Activated CD8-positive, alpha-beta T cell treated with anti-CD3 and anti-CD28 coated beads, Interleukin-2, amount 10 ng/mL, durations not matched to agents 7 days and 5 days (primary cell): ENCODE results near the gene HLX. TPM values are rescaled to one million over a fixed set of nuclear protein-coding genes. Genes with fewer than 3 reads are reported as not detected.
A peak's percentile ranks its signal among the peaks of the same experiment; 100 is the strongest.

Experiments used
- ATAC-seq: fragments of 150-1000 bp; cut with Tn5 transposase; one replicate; pipeline ENCODE4 v1.10.0; 2021; ENCODE audit warnings: moderate library complexity
- CTCF ChIA-PET: fragments of 350-600 bp; sonication (Branson Sonifier 250); formaldehyde crosslinking; loops from one replicate; lab custom pipeline; 2021; ENCODE audit warnings: antibody characterized with exemption; lab: Charles Lee
- POLR2A ChIA-PET: fragments of 350-600 bp; sonication (Branson Sonifier 250); formaldehyde crosslinking; loops from one replicate; lab custom pipeline; 2021; ENCODE audit warnings: antibody characterized with exemption; lab: Charles Lee
- DNase-seq: peaks from one replicate; pipeline ENCODE4 v3.0.0-alpha.2; 2020
- H3K27ac Mint-ChIP-seq: one replicate; pipeline ENCODE4 v1.8.0; 2021; ENCODE audit warnings: mild to moderate bottlenecking, mixed read lengths
- H3K27me3 Mint-ChIP-seq: one replicate; pipeline ENCODE4 v1.8.0; 2021; ENCODE audit warnings: low read depth, mixed read lengths
- H3K36me3 Mint-ChIP-seq: one replicate; pipeline ENCODE4 v1.8.0; 2021; ENCODE audit warnings: low read depth, mixed read lengths
- H3K4me1 Mint-ChIP-seq: one replicate; pipeline ENCODE4 v1.8.0; 2021; ENCODE audit warnings: low read depth, mixed read lengths
- H3K4me3 Mint-ChIP-seq: one replicate; pipeline ENCODE4 v1.8.0; 2021; ENCODE audit warnings: mild to moderate bottlenecking, mixed read lengths
- H3K9me3 Mint-ChIP-seq: one replicate; pipeline ENCODE4 v1.8.0; 2022; ENCODE audit warnings: mixed read lengths; ENCODE audit not compliant: insufficient read depth
- total RNA-seq, 2 experiments: library from RNA; stranded (reverse); gene quantifications; one replicate each; pipeline ENCODE4 v1.2.3, GENCODE V29; 2021

Gene HLX
- total RNA-seq, 2 experiments from 2014 or later = not detected

DNA sequence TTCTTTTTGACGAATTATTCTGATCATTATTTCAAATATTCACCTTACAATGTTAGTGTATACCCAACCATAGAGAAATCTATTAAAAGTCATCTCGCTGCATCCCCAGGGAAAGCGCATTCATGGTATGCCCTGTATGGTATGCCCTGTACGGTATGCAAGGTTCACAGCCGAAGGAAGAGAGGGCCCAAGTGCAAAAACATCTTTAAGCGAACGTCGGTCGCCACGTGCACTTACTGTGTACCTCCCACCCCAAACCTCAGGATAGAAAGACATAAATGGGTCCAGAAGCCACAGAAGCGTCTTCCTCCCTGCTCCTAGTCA, 14.4 kb downstream of the HLX start:
- peaks cover 8% of the 10 kb centered on the region for H3K9me3 Mint-ChIP-seq
- CTCF ChIA-PET = no interaction called here
- H3K4me3 Mint-ChIP-seq = no peak overlapping the region
- H3K4me1 Mint-ChIP-seq = no peaks in the 10 kb centered on the region
- H3K36me3 Mint-ChIP-seq = peaks cover 12% of the 10 kb centered on the region
- H3K27ac Mint-ChIP-seq = no peak overlapping the region
- peaks cover 54% of the 10 kb centered on the region for H3K27me3 Mint-ChIP-seq
- POLR2A ChIA-PET = no interaction called here
- ATAC-seq = no peak
- no peak for DNase-seq

- ChIA-PET CTCF (no interaction called here), POLR2A (no interaction called here)
- Mint-ChIP-seq H3K27me3 (peaks cover 48% of the 10 kb centered on the region), H3K36me3 (peaks cover 12% of the 10 kb centered on the region), H3K4me1 (no peaks in the 10 kb centered on the region), H3K9me3 (peaks cover 8% of the 10 kb centered on the region), H3K27ac (no peak overlapping the region), H3K4me3 (peak overlapping the region; percentile 20)
- DNase-seq = no peak
- ATAC-seq = no peak
These were observed 15.0 kb downstream of the HLX start for GRCh38 chr1:220894025-220894923.

GRCh38 chr1:220894924-220895256, 15.6 kb downstream of the HLX start:
- no peak overlapping the region for H3K27ac Mint-ChIP-seq
- DNase-seq = no peak
- CTCF ChIA-PET = no interaction called here
- H3K9me3 Mint-ChIP-seq = peaks cover 8% of the 10 kb centered on the region
- H3K4me1 Mint-ChIP-seq = no peaks in the 10 kb centered on the region
- H3K4me3 Mint-ChIP-seq = no peak overlapping the region
- H3K27me3 Mint-ChIP-seq = peaks cover 46% of the 10 kb centered on the region
- no peak for ATAC-seq
- POLR2A ChIA-PET = no interaction called here
- peaks cover 12% of the 10 kb centered on the region for H3K36me3 Mint-ChIP-seq

DNA sequence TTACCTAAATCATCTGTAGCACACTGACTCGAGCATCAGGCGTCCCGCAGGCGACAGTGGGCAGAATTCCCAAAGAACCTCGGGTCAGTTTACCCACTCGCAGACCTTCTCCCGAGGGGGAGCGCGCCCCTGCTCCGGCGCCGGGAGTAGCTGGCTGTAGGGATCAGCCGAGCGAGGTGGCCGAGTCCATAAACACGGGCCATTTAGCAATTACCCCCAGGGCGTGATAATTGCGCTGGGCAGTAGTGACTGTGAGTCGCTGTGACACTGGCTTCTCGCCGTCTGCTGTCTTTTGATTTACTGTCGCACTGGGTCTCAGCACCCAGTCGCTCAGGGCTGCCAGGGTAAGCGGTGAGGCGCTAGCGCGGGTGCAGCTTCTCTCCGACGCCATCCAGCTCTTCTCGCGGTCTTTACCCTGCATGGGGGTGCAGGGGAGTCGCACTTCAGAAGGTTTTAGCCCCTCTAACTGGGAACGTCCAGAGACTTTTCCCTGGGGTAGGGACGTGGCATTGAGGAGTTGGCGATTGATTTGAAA, 16.2 kb downstream of the HLX start:
- peaks cover 7% of the 10 kb centered on the region for H3K9me3 Mint-ChIP-seq
- H3K27ac Mint-ChIP-seq = no peak overlapping the region
- H3K4me1 Mint-ChIP-seq = no peaks in the 10 kb centered on the region
- DNase-seq = no peak
- ChIA-PET POLR2A (no interaction called here), CTCF (no interaction called here)
- peaks cover 43% of the 10 kb centered on the region for H3K27me3 Mint-ChIP-seq
- H3K4me3 Mint-ChIP-seq = no peak overlapping the region
- peaks cover 12% of the 10 kb centered on the region for H3K36me3 Mint-ChIP-seq
- no peak for ATAC-seq

DNA sequence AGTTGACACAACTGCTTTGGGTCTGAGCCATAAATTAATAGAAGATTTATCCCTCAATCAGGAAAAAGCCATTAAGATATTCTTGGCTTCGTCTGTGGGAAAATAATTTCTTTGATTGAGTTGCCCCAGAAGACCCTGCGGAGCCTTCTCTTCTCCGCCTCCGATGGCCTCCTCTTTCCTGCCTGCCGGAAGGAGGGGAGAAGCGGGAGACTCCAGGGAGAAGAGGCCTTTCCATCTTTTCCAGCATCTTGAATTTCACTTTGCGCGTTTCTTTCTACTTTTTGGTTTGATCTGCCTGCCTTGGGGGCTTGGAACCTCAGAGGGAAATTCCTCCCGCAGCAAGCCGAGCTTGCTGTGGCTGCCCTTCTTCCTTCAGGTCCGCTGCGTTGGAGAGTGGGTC, 16.8 kb downstream of the HLX start:
- ChIA-PET CTCF (no interaction called here), POLR2A (no interaction called here)
- ATAC-seq (no peak), DNase-seq (no peak)
- Mint-ChIP-seq H3K4me3 (no peak overlapping the region), H3K36me3 (peaks cover 12% of the 10 kb centered on the region), H3K27ac (no peak overlapping the region), H3K9me3 (peaks cover 4% of the 10 kb centered on the region), H3K4me1 (no peaks in the 10 kb centered on the region), H3K27me3 (peaks cover 37% of the 10 kb centered on the region)

GRCh38 chr1:220900842-220901241, 21.6 kb downstream of the HLX start:
- CTCF ChIA-PET = no interaction called here
- no peak for DNase-seq

GRCh38 chr1:220901881-220902280, 22.6 kb downstream of the HLX start:
- H3K36me3 Mint-ChIP-seq = no peaks in the 10 kb centered on the region

More at GRCh38 chr1:220900842-220901241, 21.6 kb downstream of the HLX start:
- POLR2A ChIA-PET = no interaction called here
- no peaks in the 10 kb centered on the region for H3K27me3 Mint-ChIP-seq
- H3K4me3 Mint-ChIP-seq = no peak overlapping the region
- no peak for ATAC-seq
- no peaks in the 10 kb centered on the region for H3K9me3 Mint-ChIP-seq
- no peaks in the 10 kb centered on the region for H3K36me3 Mint-ChIP-seq
- H3K27ac Mint-ChIP-seq = no peak overlapping the region
- H3K4me1 Mint-ChIP-seq = no peaks in the 10 kb centered on the region

DNA sequence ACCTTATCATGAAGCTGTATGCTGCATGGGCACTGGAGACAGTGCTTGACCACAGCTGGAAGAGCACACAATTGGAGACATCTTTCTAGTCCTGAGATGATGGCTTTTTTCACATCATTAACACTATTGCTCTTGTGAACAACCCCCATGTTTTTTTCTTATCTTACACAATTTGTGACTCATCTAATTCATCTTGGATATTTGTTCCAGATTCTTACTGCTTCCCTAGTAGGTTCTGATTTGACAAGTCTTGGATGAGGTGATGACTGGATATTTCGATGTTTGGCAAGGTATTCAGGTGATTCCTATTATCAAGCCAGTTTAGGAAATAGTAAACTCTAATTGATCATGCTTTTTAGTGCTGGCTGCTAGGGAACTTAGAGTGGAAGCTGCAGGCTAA, 23.7 kb downstream of the HLX start:
- ChIA-PET CTCF (no interaction called here), POLR2A (no interaction called here)
- Mint-ChIP-seq H3K4me1 (no peaks in the 10 kb centered on the region), H3K9me3 (no peaks in the 10 kb centered on the region), H3K4me3 (no peak overlapping the region), H3K27ac (no peak overlapping the region), H3K27me3 (no peaks in the 10 kb centered on the region), H3K36me3 (no peaks in the 10 kb centered on the region)
- ATAC-seq (no peak), DNase-seq (no peak)

More at GRCh38 chr1:220901881-220902280, 22.6 kb downstream of the HLX start:
- ATAC-seq (no peak), DNase-seq (no peak)
- H3K27me3 Mint-ChIP-seq = no peaks in the 10 kb centered on the region
- no peaks in the 10 kb centered on the region for H3K9me3 Mint-ChIP-seq
- no peak overlapping the region for H3K27ac Mint-ChIP-seq
- CTCF ChIA-PET = no interaction called here
- no peak overlapping the region for H3K4me3 Mint-ChIP-seq
- no peaks in the 10 kb centered on the region for H3K4me1 Mint-ChIP-seq
- POLR2A ChIA-PET = no interaction called here

- DNase-seq (no peak), ATAC-seq (no peak)
- Mint-ChIP-seq H3K36me3 (no peaks in the 10 kb centered on the region), H3K4me1 (no peaks in the 10 kb centered on the region), H3K4me3 (no peak overlapping the region), H3K27me3 (no peaks in the 10 kb centered on the region), H3K9me3 (no peaks in the 10 kb centered on the region), H3K27ac (no peak overlapping the region)
- CTCF ChIA-PET = no interaction called here
- POLR2A ChIA-PET = no interaction called here
These were observed 25.6 kb downstream of the HLX start for GRCh38 chr1:220904876-220905275.

GRCh38 chr1:220905650-220906560, 26.7 kb downstream of the HLX start:
- CTCF ChIA-PET = no interaction called here
- H3K27me3 Mint-ChIP-seq = no peaks in the 10 kb centered on the region
- H3K36me3 Mint-ChIP-seq = no peaks in the 10 kb centered on the region
- H3K4me1 Mint-ChIP-seq = no peaks in the 10 kb centered on the region
- H3K9me3 Mint-ChIP-seq = no peaks in the 10 kb centered on the region
- POLR2A ChIA-PET = no interaction called here
- DNase-seq = no peak
- no peak overlapping the region for H3K4me3 Mint-ChIP-seq
- no peak for ATAC-seq
- no peak overlapping the region for H3K27ac Mint-ChIP-seq

GRCh38 chr1:220906561-220907334, 27.5 kb downstream of the HLX start:
- H3K4me3 Mint-ChIP-seq = no peak overlapping the region
- H3K4me1 Mint-ChIP-seq = no peaks in the 10 kb centered on the region
- no peaks in the 10 kb centered on the region for H3K9me3 Mint-ChIP-seq
- H3K27me3 Mint-ChIP-seq = no peaks in the 10 kb centered on the region
- H3K36me3 Mint-ChIP-seq = no peaks in the 10 kb centered on the region
- CTCF ChIA-PET = no interaction called here
- no peak for ATAC-seq
- POLR2A ChIA-PET = no interaction called here
- H3K27ac Mint-ChIP-seq = no peak overlapping the region
- DNase-seq = no peak
